ENCODE results near the gene HPN.

DNA sequence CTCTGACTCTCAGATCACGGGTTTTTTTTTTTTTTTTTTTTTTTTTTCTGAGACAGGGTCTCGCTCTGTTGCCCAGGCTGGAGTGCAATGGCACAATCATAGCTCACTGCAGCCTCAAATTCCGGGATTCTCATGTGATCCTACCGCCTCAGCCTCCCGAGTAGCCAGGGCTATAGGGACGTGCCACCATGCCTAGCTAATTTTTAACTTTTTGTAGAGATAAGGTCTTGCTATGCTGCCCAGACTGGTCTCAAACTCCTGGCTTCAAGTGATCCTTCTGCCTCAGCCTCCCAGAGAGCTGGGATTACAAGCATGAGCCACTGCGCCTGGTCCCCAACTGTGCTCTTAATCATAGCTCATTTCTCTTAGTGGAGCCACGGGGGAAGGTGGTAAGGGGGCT, 46.0 kb upstream of the HPN start:
- TF ChIP-seq, protein P1, sequence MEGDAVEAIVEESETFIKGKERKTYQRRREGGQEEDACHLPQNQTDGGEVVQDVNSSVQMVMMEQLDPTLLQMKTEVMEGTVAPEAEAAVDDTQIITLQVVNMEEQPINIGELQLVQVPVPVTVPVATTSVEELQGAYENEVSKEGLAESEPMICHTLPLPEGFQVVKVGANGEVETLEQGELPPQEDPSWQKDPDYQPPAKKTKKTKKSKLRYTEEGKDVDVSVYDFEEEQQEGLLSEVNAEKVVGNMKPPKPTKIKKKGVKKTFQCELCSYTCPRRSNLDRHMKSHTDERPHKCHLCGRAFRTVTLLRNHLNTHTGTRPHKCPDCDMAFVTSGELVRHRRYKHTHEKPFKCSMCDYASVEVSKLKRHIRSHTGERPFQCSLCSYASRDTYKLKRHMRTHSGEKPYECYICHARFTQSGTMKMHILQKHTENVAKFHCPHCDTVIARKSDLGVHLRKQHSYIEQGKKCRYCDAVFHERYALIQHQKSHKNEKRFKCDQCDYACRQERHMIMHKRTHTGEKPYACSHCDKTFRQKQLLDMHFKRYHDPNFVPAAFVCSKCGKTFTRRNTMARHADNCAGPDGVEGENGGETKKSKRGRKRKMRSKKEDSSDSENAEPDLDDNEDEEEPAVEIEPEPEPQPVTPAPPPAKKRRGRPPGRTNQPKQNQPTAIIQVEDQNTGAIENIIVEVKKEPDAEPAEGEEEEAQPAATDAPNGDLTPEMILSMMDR (IDR thresholded peaks at IDR 0.05; ENCODE audit: low read depth, low read length) = no peak
- no peak for TF ChIP-seq EZH2phosphoT487 (IDR thresholded peaks at IDR 0.05; ENCODE audit: low read depth)

All from OCI-LY3 (cell line).